Measurements from ENCODE around the gene DEPP1.

Gene DEPP1

DNA sequence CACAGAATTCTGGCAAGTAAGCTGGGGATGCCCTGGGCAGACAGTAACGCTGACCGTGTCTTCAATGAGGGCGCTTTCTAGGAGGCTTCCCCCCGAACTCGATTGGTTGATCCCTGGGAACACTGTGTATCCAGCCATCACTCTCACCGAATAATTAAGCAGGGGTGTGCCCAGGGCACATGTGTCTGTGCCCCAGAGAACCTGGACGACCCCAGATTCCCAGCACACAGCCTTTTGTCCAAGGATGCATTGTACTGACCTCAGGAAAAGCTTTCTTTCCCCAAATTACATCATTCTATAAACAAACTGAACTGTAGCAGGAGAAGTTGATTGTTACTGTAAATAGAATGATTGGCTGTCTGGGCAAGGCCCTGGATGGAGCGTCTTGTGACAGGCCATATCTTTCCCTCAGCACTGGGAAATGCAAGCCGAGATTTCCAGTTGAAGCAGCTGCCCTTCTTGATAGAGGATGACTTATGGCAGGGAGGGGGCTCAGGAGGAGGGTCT is 6.6 kb upstream of the DEPP1 start:
- no peak for TF ChIP-seq ZNF2 (tag by site-specific recombination; IDR thresholded peaks at IDR 0.05)
- TF ChIP-seq, protein P1, sequence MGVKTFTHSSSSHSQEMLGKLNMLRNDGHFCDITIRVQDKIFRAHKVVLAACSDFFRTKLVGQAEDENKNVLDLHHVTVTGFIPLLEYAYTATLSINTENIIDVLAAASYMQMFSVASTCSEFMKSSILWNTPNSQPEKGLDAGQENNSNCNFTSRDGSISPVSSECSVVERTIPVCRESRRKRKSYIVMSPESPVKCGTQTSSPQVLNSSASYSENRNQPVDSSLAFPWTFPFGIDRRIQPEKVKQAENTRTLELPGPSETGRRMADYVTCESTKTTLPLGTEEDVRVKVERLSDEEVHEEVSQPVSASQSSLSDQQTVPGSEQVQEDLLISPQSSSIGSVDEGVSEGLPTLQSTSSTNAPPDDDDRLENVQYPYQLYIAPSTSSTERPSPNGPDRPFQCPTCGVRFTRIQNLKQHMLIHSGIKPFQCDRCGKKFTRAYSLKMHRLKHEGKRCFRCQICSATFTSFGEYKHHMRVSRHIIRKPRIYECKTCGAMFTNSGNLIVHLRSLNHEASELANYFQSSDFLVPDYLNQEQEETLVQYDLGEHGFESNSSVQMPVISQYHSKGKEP (tag by site-specific recombination; IDR thresholded peaks at IDR 0.05): no peak
- TF ChIP-seq, protein P2, sequence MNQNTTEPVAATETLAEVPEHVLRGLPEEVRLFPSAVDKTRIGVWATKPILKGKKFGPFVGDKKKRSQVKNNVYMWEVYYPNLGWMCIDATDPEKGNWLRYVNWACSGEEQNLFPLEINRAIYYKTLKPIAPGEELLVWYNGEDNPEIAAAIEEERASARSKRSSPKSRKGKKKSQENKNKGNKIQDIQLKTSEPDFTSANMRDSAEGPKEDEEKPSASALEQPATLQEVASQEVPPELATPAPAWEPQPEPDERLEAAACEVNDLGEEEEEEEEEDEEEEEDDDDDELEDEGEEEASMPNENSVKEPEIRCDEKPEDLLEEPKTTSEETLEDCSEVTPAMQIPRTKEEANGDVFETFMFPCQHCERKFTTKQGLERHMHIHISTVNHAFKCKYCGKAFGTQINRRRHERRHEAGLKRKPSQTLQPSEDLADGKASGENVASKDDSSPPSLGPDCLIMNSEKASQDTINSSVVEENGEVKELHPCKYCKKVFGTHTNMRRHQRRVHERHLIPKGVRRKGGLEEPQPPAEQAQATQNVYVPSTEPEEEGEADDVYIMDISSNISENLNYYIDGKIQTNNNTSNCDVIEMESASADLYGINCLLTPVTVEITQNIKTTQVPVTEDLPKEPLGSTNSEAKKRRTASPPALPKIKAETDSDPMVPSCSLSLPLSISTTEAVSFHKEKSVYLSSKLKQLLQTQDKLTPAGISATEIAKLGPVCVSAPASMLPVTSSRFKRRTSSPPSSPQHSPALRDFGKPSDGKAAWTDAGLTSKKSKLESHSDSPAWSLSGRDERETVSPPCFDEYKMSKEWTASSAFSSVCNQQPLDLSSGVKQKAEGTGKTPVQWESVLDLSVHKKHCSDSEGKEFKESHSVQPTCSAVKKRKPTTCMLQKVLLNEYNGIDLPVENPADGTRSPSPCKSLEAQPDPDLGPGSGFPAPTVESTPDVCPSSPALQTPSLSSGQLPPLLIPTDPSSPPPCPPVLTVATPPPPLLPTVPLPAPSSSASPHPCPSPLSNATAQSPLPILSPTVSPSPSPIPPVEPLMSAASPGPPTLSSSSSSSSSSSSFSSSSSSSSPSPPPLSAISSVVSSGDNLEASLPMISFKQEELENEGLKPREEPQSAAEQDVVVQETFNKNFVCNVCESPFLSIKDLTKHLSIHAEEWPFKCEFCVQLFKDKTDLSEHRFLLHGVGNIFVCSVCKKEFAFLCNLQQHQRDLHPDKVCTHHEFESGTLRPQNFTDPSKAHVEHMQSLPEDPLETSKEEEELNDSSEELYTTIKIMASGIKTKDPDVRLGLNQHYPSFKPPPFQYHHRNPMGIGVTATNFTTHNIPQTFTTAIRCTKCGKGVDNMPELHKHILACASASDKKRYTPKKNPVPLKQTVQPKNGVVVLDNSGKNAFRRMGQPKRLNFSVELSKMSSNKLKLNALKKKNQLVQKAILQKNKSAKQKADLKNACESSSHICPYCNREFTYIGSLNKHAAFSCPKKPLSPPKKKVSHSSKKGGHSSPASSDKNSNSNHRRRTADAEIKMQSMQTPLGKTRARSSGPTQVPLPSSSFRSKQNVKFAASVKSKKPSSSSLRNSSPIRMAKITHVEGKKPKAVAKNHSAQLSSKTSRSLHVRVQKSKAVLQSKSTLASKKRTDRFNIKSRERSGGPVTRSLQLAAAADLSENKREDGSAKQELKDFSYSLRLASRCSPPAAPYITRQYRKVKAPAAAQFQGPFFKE (tag by site-specific recombination; IDR thresholded peaks at IDR 0.05; ENCODE audit: borderline replicate concordance): no peak
- no peak for TF ChIP-seq ZNF785 (tag by site-specific recombination; IDR thresholded peaks at IDR 0.05)
- no peak for TF ChIP-seq ZNF19 (tag by site-specific recombination; IDR thresholded peaks at IDR 0.05; ENCODE audit: low read depth)
- no peak for TF ChIP-seq SETDB1 (IDR thresholded peaks at IDR 0.05; ENCODE audit: insufficient read length, low read length)
- TF ChIP-seq SP7 (tag by site-specific recombination; IDR thresholded peaks at IDR 0.05): no peak
- TF ChIP-seq EGR2 (tag by site-specific recombination; IDR thresholded peaks at IDR 0.05; ENCODE audit: low read depth): no peak
- peak; percentile 34; the same call in 1 of the 2 replicates for TF ChIP-seq ZNF660 (tag by site-specific recombination; IDR thresholded peaks at IDR 0.05)
- TF ChIP-seq ZNF776 (tag by site-specific recombination; IDR thresholded peaks at IDR 0.05; ENCODE audit: borderline replicate concordance): no peak
- no peak for TF ChIP-seq OVOL3 (tag by site-specific recombination; IDR thresholded peaks at IDR 0.05)
- TF ChIP-seq, protein P3, sequence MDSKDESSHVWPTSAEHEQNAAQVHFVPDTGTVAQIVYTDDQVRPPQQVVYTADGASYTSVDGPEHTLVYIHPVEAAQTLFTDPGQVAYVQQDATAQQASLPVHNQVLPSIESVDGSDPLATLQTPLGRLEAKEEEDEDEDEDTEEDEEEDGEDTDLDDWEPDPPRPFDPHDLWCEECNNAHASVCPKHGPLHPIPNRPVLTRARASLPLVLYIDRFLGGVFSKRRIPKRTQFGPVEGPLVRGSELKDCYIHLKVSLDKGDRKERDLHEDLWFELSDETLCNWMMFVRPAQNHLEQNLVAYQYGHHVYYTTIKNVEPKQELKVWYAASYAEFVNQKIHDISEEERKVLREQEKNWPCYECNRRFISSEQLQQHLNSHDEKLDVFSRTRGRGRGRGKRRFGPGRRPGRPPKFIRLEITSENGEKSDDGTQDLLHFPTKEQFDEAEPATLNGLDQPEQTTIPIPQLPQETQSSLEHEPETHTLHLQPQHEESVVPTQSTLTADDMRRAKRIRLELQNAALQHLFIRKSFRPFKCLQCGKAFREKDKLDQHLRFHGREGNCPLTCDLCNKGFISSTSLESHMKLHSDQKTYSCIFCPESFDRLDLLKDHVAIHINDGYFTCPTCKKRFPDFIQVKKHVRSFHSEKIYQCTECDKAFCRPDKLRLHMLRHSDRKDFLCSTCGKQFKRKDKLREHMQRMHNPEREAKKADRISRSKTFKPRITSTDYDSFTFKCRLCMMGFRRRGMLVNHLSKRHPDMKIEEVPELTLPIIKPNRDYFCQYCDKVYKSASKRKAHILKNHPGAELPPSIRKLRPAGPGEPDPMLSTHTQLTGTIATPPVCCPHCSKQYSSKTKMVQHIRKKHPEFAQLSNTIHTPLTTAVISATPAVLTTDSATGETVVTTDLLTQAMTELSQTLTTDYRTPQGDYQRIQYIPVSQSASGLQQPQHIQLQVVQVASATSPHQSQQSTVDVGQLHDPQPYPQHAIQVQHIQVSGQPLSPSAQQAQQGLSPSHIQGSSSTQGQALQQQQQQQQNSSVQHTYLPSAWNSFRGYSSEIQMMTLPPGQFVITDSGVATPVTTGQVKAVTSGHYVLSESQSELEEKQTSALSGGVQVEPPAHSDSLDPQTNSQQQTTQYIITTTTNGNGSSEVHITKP (tag by site-specific recombination; IDR thresholded peaks at IDR 0.05): peak; percentile 64
- TF ChIP-seq ZNF777 (tag by site-specific recombination; IDR thresholded peaks at IDR 0.05; ENCODE audit: borderline replicate concordance): no peak
- ChIA-PET CTCF (no interaction called here), POLR2A (no interaction called here)
- Histone ChIP-seq H3K27ac (ENCODE audit: extremely low read depth, low read depth, low read length) (no peak overlapping the region), H3K4me1 (ENCODE audit: control insufficient read depth, insufficient read depth, low read length) (peaks cover 23% of the 10 kb centered on the region), H3K4me3 (ENCODE audit: low read depth, low read length) (no peak overlapping the region), H3K36me3 (ENCODE audit: control insufficient read depth in 2 of 2, insufficient read depth in 1 of 2, low read length in 2 of 2) (no peaks in the 10 kb centered on the region), H3K9me3 (ENCODE audit: control insufficient read depth, insufficient read depth, low read depth, low read length) (no peaks in the 10 kb centered on the region)

DNA sequence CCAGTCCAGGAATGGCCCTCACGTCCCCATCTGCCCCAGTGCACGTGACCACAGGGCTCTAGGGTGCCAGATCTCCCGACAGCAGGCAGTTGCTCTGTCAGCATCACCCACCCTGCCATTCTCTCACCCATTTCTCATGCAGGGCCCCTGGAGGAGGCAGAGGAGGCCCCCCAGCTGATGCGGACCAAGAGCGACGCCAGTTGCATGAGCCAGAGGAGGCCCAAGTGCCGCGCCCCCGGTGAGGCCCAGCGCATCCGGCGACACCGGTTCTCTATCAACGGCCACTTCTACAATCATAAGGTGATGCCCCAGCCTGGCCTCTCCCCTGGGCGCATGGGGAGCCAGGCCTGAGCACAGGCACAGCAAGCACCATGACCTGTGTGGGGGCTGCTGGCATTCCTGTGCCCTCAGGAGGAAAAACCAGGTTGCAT is 6.1 kb upstream of the DEPP1 start:
- ChIA-PET CTCF (no interaction called here), POLR2A (no interaction called here)
- no peak overlapping the region for H3K27ac ChIP-seq (ENCODE audit: extremely low read depth, low read depth, low read length)
- H3K9me3 ChIP-seq (ENCODE audit: control insufficient read depth, insufficient read depth, low read depth, low read length): no peaks in the 10 kb centered on the region
- H3K36me3 ChIP-seq (ENCODE audit: control insufficient read depth in 2 of 2, insufficient read depth in 1 of 2, low read length in 2 of 2): no peaks in the 10 kb centered on the region
- no peak overlapping the region for H3K4me3 ChIP-seq (ENCODE audit: low read depth, low read length)
- peaks cover 21% of the 10 kb centered on the region for H3K4me1 ChIP-seq (ENCODE audit: control insufficient read depth, insufficient read depth, low read length)
- TF ChIP-seq ZNF433 (tag by site-specific recombination; IDR thresholded peaks at IDR 0.05; ENCODE audit: low read depth) (no peak), KLF16 (tag by site-specific recombination; IDR thresholded peaks at IDR 0.05) (no peak), TRIM28 (IDR thresholded peaks at IDR 0.05; ENCODE audit: borderline replicate concordance, low read length) (no peak), ZBTB48 (tag by site-specific recombination; IDR thresholded peaks at IDR 0.05) (no peak), ZBTB7A (tag by site-specific recombination; IDR thresholded peaks at IDR 0.05; ENCODE audit: low read depth) (no peak)
- TF ChIP-seq, protein P4, sequence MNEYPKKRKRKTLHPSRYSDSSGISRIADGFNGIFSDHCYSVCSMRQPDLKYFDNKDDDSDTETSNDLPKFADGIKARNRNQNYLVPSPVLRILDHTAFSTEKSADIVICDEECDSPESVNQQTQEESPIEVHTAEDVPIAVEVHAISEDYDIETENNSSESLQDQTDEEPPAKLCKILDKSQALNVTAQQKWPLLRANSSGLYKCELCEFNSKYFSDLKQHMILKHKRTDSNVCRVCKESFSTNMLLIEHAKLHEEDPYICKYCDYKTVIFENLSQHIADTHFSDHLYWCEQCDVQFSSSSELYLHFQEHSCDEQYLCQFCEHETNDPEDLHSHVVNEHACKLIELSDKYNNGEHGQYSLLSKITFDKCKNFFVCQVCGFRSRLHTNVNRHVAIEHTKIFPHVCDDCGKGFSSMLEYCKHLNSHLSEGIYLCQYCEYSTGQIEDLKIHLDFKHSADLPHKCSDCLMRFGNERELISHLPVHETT (tag by site-specific recombination; IDR thresholded peaks at IDR 0.05): no peak
